Kidney epithelial cell (primary cell): Measurements from ENCODE around the gene ZNF274. TPM values are rescaled to one million over a fixed set of nuclear protein-coding genes. Genes with fewer than 3 reads are reported as not detected.

ENCODE experiments used
- DNase-seq: peaks from one replicate; pipeline ENCODE4 v3.0.0-alpha.2; 2010; ENCODE audit warnings: low read depth
- H3K27me3 ChIP-seq: 2 replicates; pipeline ENCODE4 v1.6.0; 2011; ENCODE audit warnings: low read length; ENCODE audit not compliant: control insufficient read depth, insufficient read depth
- H3K36me3 ChIP-seq: 2 replicates; pipeline ENCODE4 v1.5.1; 2011; ENCODE audit warnings: low read length; ENCODE audit not compliant: control insufficient read depth, insufficient read depth
- H3K4me3 ChIP-seq: 2 replicates; pipeline ENCODE4 v1.5.1; 2011; ENCODE audit warnings: low read depth, mild to moderate bottlenecking, control low read depth, low read length
- total RNA-seq: library from RNA; depleted of rRNA; stranded (reverse); fragments of >200 nt; gene quantifications from 2 replicates; pipeline ENCODE4 v1.2.3, GENCODE V29; 2015
- TF ChIP-seq, protein P1 (sequence below): IDR thresholded peaks from 2 replicates; pipeline ENCODE4 v1.5.1; 2011; ENCODE audit warnings: mild to moderate bottlenecking, moderate library complexity, low read length, control low read depth, inconsistent platforms; ENCODE audit not compliant: insufficient read depth, poor library complexity, severe bottlenecking

ZNF274 gene
- total RNA-seq, 1 donor from 2014 or later = 16.8 TPM

- H3K4me3 ChIP-seq = no peak overlapping the region
- TF ChIP-seq, protein P1, sequence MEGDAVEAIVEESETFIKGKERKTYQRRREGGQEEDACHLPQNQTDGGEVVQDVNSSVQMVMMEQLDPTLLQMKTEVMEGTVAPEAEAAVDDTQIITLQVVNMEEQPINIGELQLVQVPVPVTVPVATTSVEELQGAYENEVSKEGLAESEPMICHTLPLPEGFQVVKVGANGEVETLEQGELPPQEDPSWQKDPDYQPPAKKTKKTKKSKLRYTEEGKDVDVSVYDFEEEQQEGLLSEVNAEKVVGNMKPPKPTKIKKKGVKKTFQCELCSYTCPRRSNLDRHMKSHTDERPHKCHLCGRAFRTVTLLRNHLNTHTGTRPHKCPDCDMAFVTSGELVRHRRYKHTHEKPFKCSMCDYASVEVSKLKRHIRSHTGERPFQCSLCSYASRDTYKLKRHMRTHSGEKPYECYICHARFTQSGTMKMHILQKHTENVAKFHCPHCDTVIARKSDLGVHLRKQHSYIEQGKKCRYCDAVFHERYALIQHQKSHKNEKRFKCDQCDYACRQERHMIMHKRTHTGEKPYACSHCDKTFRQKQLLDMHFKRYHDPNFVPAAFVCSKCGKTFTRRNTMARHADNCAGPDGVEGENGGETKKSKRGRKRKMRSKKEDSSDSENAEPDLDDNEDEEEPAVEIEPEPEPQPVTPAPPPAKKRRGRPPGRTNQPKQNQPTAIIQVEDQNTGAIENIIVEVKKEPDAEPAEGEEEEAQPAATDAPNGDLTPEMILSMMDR = no peak
- no peak for DNase-seq
- peaks cover 8% of the 10 kb centered on the region for H3K36me3 ChIP-seq
- no peaks in the 10 kb centered on the region for H3K27me3 ChIP-seq
These were observed 21.1 kb downstream of the ZNF274 start for GRCh38 chr19:58203814-58204475.

GRCh38 chr19:58204566-58204965 is 21.7 kb downstream of the ZNF274 start:
- H3K36me3 ChIP-seq = peaks cover 8% of the 10 kb centered on the region

GRCh38 chr19:58209577-58209976 is 26.7 kb downstream of the ZNF274 start:
- peaks cover 12% of the 10 kb centered on the region for H3K36me3 ChIP-seq
- DNase-seq = no peak
- H3K27me3 ChIP-seq = no peaks in the 10 kb centered on the region
- H3K4me3 ChIP-seq = no peak overlapping the region
- TF ChIP-seq, protein P1 = no peak

More at GRCh38 chr19:58204566-58204965, 21.7 kb downstream of the ZNF274 start:
- TF ChIP-seq, protein P1 = no peak
- no peak for DNase-seq
- Histone ChIP-seq H3K4me3 (no peak overlapping the region), H3K27me3 (no peaks in the 10 kb centered on the region)

- Histone ChIP-seq H3K27me3 (no peaks in the 10 kb centered on the region), H3K36me3 (peaks cover 9% of the 10 kb centered on the region), H3K4me3 (no peak overlapping the region)
- TF ChIP-seq, protein P1 = no peak
- DNase-seq = no peak
These were observed 29.6 kb downstream of the ZNF274 start for GRCh38 chr19:58212336-58213074.

DNA sequence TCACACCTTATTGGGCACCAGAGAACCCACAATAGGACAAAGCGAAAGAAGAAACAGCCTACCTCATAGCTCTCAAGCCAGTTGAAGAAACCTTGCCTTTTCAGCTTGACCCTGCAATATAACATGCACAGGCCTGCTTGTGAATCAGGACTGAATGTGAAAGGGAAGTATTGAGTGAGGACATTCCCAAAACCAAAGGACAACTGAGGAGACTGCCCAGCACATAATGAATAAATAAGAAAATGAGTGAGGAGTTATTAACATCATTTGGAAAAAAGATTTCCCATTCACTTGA is 30.2 kb downstream of the ZNF274 start:
- Histone ChIP-seq H3K36me3 (peaks cover 5% of the 10 kb centered on the region), H3K27me3 (no peaks in the 10 kb centered on the region)
- TF ChIP-seq, protein P1 = no peak

GRCh38 chr19:58217069-58217481 is 34.2 kb downstream of the ZNF274 start:
- TF ChIP-seq, protein P1 = no peak
- DNase-seq = no peak
- no peaks in the 10 kb centered on the region for H3K27me3 ChIP-seq

More for the DNA sequence above, 30.2 kb downstream of the ZNF274 start:
- no peak overlapping the region for H3K4me3 ChIP-seq
- DNase-seq = no peak

More at GRCh38 chr19:58217069-58217481, 34.2 kb downstream of the ZNF274 start:
- Histone ChIP-seq H3K4me3 (no peak overlapping the region), H3K36me3 (peaks cover 2% of the 10 kb centered on the region)
